Measurements from ENCODE around the gene IGFBP3. TPM values are rescaled to one million over a fixed set of nuclear protein-coding genes. Genes with fewer than 3 reads are reported as not detected.

Gene IGFBP3
- total and polyA plus RNA-seq, 2 donors, result 37.0 to 96.0 TPM

GRCh38 chr7:45892407-45893035 is 28.6 kb downstream of the IGFBP3 start:
- H3K27me3 ChIP-seq (ENCODE audit: control insufficient read depth in 2 of 2, insufficient read depth in 1 of 2, low read length in 1 of 2), result peaks cover 22 to 32% of the 10 kb centered on the region in 2 donors
- WGBS, result 94% methylated on average over 6 of the region's 6 CpGs

DNA sequence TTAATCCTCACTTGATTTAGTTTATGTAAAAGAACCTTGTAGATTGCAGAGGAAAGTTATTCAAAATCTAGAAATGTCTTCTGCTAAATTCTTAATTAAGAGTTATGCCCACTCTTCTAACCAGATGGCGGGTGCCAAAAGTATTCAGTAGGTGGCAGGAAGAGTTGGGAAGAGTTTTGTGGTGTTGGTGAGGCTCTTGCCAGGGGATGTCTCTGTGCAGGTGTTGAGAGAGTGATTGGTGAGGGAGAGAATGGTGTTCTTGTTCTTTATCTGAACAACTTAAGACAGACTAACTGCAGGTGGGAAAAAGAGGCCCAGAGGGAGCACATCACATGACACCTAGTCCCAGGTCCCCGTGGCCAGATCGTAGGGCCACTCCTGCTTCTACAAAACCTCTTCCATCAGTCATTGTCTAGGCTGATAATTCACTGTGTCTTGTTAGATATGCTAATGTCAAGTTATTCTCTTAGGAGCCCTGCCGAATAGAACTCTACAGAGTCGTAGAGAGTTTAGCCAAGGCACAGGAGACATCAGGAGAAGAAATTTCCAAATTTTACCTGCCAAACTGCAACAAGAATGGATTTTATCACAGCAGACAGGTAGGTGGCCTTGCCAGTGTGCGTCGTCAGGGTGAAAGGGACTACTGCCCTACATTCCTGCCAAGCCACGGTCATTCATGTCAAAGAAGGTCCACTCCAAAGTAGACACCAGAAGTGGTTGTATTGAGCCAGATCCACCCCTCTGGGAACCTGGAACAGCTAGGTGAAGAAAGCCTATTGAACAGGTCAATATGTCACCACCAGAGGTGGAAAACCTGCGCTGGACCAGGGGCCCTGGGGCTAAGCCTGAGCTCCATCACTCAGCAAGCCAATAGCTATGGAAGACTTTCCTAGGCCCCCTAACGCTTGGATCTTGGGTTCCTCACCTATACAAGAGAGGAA is 29.3 kb downstream of the IGFBP3 start:
- H3K36me3 ChIP-seq (ENCODE audit: control insufficient read depth in 2 of 2, insufficient read depth in 2 of 2, low read length in 1 of 2), result no peaks in the 10 kb centered on the region
- no peaks in the 10 kb centered on the region for H3K9me3 ChIP-seq (ENCODE audit: control insufficient read depth in 2 of 2, insufficient read depth in 1 of 2, low read length in 1 of 2)
- no peak overlapping the region for H3K27ac ChIP-seq (ENCODE audit: low read depth in 1 of 2, low read length in 1 of 2)
- peaks cover 26 to 40% of the 10 kb centered on the region in 2 donors for H3K27me3 ChIP-seq (ENCODE audit: control insufficient read depth in 2 of 2, insufficient read depth in 1 of 2, low read length in 1 of 2)
- H3K4me3 ChIP-seq (ENCODE audit: low read length in 2 of 2), result no peak overlapping the region
- DNase-seq (ENCODE audit: low read depth in 6 of 9, low spot score in 9 of 9), result no peak
- no peaks in the 10 kb centered on the region for H3K4me1 ChIP-seq (ENCODE audit: control insufficient read depth in 2 of 2, insufficient read depth in 2 of 2, low read length in 2 of 2)
- WGBS, result 85% methylated on average over 10 of the region's 10 CpGs

More at GRCh38 chr7:45892407-45893035, 28.6 kb downstream of the IGFBP3 start:
- Histone ChIP-seq H3K27ac (ENCODE audit: low read depth in 1 of 2, low read length in 1 of 2) (no peak overlapping the region), H3K36me3 (ENCODE audit: control insufficient read depth in 2 of 2, insufficient read depth in 2 of 2, low read length in 1 of 2) (no peaks in the 10 kb centered on the region), H3K4me3 (ENCODE audit: low read length in 2 of 2) (no peak overlapping the region), H3K9me3 (ENCODE audit: control insufficient read depth in 2 of 2, insufficient read depth in 1 of 2, low read length in 1 of 2) (no peaks in the 10 kb centered on the region), H3K4me1 (ENCODE audit: control insufficient read depth in 2 of 2, insufficient read depth in 2 of 2, low read length in 2 of 2) (no peaks in the 10 kb centered on the region)
- no peak for DNase-seq (ENCODE audit: low read depth in 6 of 9, low spot score in 9 of 9)

GRCh38 chr7:45890902-45891461 is 30.1 kb downstream of the IGFBP3 start:
- Histone ChIP-seq H3K4me3 (ENCODE audit: low read length in 2 of 2) (no peak overlapping the region), H3K9me3 (ENCODE audit: control insufficient read depth in 2 of 2, insufficient read depth in 1 of 2, low read length in 1 of 2) (no peaks in the 10 kb centered on the region), H3K4me1 (ENCODE audit: control insufficient read depth in 2 of 2, insufficient read depth in 2 of 2, low read length in 2 of 2) (no peaks in the 10 kb centered on the region), H3K27me3 (ENCODE audit: control insufficient read depth in 2 of 2, insufficient read depth in 1 of 2, low read length in 1 of 2) (peaks cover 26 to 41% of the 10 kb centered on the region in 2 donors), H3K36me3 (ENCODE audit: control insufficient read depth in 2 of 2, insufficient read depth in 2 of 2, low read length in 1 of 2) (no peaks in the 10 kb centered on the region), H3K27ac (ENCODE audit: low read depth in 1 of 2, low read length in 1 of 2) (no peak overlapping the region)
- 53% methylated on average over 6 of the region's 6 CpGs for WGBS
- DNase-seq (ENCODE audit: low read depth in 6 of 9, low spot score in 9 of 9), result peak in 4 of 9 donors; percentile 1 to 26 (median 8)

DNA sequence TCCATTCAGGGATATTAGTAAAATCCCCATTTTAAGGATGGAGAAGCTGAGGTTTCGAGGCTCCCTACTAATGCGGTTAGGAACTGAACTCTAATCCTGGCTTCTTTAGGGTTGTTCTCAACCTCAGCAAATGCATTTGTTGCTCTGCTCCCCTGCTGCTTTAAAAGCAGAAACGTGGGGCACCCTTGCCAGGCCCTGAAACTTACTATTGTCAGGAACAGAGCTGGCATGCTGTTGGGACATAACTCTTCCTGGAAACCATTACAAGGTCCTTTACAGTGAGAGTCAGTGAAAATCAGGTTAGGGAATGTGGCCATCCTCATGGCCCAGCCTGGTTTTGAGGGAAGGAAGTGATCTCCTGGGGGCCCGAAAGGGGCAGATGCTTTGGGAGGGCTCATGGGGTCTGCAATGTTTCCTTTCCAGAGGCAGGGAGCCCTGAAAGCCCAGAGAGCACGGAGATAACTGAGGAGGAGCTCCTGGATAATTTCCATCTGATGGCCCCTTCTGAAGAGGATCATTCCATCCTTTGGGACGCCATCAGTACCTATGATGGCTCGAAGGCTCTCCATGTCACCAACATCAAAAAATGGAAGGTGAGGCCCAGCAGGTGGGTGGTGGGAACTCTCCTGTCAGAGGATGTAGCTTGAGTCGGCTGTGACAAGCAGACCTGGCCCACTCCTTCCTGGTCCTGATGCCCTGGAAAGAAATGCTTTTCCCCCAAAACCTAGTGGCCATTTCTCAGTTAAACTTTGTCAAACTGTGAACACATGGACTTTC is 30.8 kb downstream of the IGFBP3 start:
- no peaks in the 10 kb centered on the region for H3K9me3 ChIP-seq (ENCODE audit: control insufficient read depth in 2 of 2, insufficient read depth in 1 of 2, low read length in 1 of 2)
- H3K27ac ChIP-seq (ENCODE audit: low read depth in 1 of 2, low read length in 1 of 2), result no peak overlapping the region
- no peak overlapping the region for H3K4me3 ChIP-seq (ENCODE audit: low read length in 2 of 2)
- H3K4me1 ChIP-seq (ENCODE audit: control insufficient read depth in 2 of 2, insufficient read depth in 2 of 2, low read length in 2 of 2), result no peaks in the 10 kb centered on the region
- WGBS, result 89% methylated on average over 8 of the region's 8 CpGs
- peaks cover 26 to 42% of the 10 kb centered on the region in 2 donors for H3K27me3 ChIP-seq (ENCODE audit: control insufficient read depth in 2 of 2, insufficient read depth in 1 of 2, low read length in 1 of 2)
- H3K36me3 ChIP-seq (ENCODE audit: control insufficient read depth in 2 of 2, insufficient read depth in 2 of 2, low read length in 1 of 2), result no peaks in the 10 kb centered on the region
- no peak for DNase-seq (ENCODE audit: low read depth in 6 of 9, low spot score in 9 of 9)

DNA sequence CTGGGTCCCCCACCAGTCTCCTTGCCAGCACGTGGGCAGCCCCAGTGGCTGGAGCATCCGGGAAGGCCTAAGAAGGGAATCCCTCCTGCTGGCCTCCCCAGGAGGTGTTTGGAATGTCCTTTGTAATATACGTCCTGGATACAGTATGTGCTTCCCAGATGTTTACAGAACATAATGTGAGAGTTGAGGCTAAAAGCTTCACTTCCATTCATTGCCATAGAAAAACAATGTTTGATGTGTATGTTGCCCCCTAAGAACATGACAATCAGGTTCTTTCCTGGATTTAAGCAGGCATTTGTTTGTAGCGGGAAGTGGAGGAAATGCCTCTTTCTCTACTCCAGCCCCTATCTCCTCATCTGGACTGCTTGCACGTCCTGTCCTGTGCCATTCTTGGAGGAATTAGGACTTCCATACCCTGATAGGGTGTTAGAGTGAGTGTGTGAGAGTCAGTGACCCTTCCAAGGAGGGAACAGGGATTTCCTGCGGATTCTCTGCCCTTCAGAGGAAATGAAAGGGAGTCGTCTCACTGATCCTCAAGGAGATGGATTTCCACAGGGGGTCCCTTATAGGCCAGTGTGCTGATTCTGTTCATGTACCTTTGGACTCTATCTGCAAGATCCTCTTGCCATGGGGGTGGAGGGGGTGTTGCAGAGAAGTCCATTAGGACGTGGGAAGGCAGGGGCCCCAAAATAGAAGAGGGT is 31.6 kb downstream of the IGFBP3 start:
- Histone ChIP-seq H3K4me1 (ENCODE audit: control insufficient read depth in 2 of 2, insufficient read depth in 2 of 2, low read length in 2 of 2) (no peaks in the 10 kb centered on the region), H3K9me3 (ENCODE audit: control insufficient read depth in 2 of 2, insufficient read depth in 1 of 2, low read length in 1 of 2) (no peaks in the 10 kb centered on the region), H3K4me3 (ENCODE audit: low read length in 2 of 2) (no peak overlapping the region), H3K36me3 (ENCODE audit: control insufficient read depth in 2 of 2, insufficient read depth in 2 of 2, low read length in 1 of 2) (no peaks in the 10 kb centered on the region), H3K27me3 (ENCODE audit: control insufficient read depth in 2 of 2, insufficient read depth in 1 of 2, low read length in 1 of 2) (peaks cover 26 to 45% of the 10 kb centered on the region in 2 donors), H3K27ac (ENCODE audit: low read depth in 1 of 2, low read length in 1 of 2) (no peak overlapping the region)
- WGBS, result 54% methylated on average over 8 of the region's 8 CpGs
- no peak for DNase-seq (ENCODE audit: low read depth in 6 of 9, low spot score in 9 of 9)

DNA sequence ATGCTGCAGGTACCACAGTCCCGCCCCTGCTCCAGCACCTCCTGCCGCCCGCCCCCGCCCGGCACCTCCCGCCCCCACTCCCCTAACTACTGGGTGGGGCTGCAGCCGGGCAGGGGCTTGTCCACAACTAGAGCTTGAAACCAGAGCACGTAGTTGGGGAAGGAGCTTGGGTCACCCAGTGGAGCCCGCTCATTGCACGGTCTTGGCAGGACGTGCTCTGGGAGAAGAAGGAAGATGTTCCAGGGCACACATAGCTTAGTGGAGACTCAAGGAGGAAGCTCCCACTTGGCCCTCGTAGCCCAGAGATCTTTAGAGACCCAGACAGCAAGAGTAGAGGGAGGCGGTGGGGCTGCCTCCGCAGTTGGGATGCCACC is 32.1 kb downstream of the IGFBP3 start:
- no peak overlapping the region for H3K4me3 ChIP-seq (ENCODE audit: low read length in 2 of 2)
- no peaks in the 10 kb centered on the region for H3K4me1 ChIP-seq (ENCODE audit: control insufficient read depth in 2 of 2, insufficient read depth in 2 of 2, low read length in 2 of 2)
- H3K9me3 ChIP-seq (ENCODE audit: control insufficient read depth in 2 of 2, insufficient read depth in 1 of 2, low read length in 1 of 2), result no peaks in the 10 kb centered on the region
- H3K27me3 ChIP-seq (ENCODE audit: control insufficient read depth in 2 of 2, insufficient read depth in 1 of 2, low read length in 1 of 2), result peaks cover 26 to 45% of the 10 kb centered on the region in 2 donors
- H3K36me3 ChIP-seq (ENCODE audit: control insufficient read depth in 2 of 2, insufficient read depth in 2 of 2, low read length in 1 of 2), result no peaks in the 10 kb centered on the region
- WGBS, result 11% methylated on average over 14 of the region's 14 CpGs
- DNase-seq (ENCODE audit: low read depth in 6 of 9, low spot score in 9 of 9), result no peak
- no peak overlapping the region for H3K27ac ChIP-seq (ENCODE audit: low read depth in 1 of 2, low read length in 1 of 2)

GRCh38 chr7:45888185-45888992 is 32.7 kb downstream of the IGFBP3 start, which contains the start of gene IGFBP1:
TSS of gene IGFBP1 (plus strand) at chr7:45888488. CDS start at chr7:45888653, 165 bp downstream.
- 6% methylated on average over 73 of the region's 73 CpGs for WGBS
- no peak within 1 kb of the TSS for H3K4me3 ChIP-seq (ENCODE audit: low read length in 2 of 2)
- no peaks in the 10 kb centered on the region for H3K4me1 ChIP-seq (ENCODE audit: control insufficient read depth in 2 of 2, insufficient read depth in 2 of 2, low read length in 2 of 2)
- H3K27me3 ChIP-seq (ENCODE audit: control insufficient read depth in 2 of 2, insufficient read depth in 1 of 2, low read length in 1 of 2), result peaks cover 26 to 45% of the 10 kb centered on the region in 2 donors
- no peaks in the 10 kb centered on the region for H3K9me3 ChIP-seq (ENCODE audit: control insufficient read depth in 2 of 2, insufficient read depth in 1 of 2, low read length in 1 of 2)
- no peaks in the 10 kb centered on the region for H3K36me3 ChIP-seq (ENCODE audit: control insufficient read depth in 2 of 2, insufficient read depth in 2 of 2, low read length in 1 of 2)
- no peak for DNase-seq (ENCODE audit: low read depth in 6 of 9, low spot score in 9 of 9)
- H3K27ac ChIP-seq (ENCODE audit: low read depth in 1 of 2, low read length in 1 of 2), result no peak within 1 kb of the TSS
